GM19099 (cell line): Measurements from ENCODE around the gene CACNA1C.

Experiments used
- POLR2A ChIP-seq: IDR thresholded peaks from 3 replicates; pipeline ENCODE4 v1.6.1; 2011; ENCODE audit warnings: low read depth; ENCODE audit not compliant: insufficient read length; ENCODE audit errors: extremely low read depth

Gene CACNA1C

DNA sequence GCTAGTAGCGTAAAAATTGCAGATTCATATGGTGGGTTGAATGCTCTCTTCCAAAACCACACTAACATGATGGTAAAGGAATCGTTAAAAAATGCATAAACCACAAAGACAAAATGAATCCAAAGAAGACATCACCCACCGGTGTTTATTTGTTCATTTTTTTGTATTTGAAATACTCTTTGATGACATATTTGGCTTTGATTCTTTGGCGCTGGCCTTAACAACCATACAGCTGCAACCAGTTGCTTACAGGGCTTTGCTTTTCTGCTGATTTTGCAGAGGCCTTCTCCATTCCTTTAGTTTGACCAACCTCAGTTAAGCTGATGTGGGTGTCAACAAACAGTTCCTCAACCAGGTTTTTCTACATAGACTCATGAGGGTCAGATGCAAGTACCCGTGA, 103.5 kb downstream of the CACNA1C start:
- TF ChIP-seq POLR2A: no peak

DNA sequence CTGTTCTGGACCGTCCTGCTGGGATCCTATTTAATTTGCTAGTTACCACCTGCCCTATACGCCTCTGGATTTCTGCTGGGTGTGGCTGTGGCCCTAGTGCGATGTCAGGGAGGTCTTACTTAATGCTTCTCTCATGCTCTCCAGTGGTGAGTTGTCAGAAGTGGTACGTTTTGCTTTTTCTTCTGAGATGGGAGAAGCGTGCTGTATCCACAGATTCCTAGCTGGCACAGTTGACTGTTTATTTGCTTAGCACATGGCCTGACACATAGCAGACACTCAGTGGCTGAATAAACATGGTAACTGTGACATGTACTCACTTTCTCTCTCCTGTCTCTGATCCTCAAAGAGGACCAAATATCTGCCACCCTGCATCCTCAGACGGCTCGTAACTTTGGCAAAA, 107.3 kb downstream of the CACNA1C start:
- TF ChIP-seq POLR2A: no peak

DNA sequence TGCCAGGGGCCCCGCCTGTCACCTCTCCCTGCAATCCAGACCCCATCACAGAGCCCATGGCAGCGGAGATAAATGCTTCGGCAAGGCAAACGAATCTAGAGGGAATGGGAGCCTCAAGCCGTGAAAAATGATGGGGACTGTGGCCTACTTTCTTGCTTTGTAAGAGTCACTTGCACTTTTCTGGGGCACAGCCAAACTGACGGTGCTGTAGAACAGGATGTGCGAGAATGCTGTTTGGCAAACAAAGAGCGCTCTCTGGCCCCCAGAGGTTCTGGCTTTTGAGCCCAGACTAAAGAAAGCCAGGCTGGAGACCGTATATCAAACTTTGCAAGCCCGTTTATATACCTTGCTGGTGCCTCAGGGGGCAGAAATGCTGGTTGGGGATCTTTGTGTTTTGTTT, 108.7 kb downstream of the CACNA1C start:
- no peak for TF ChIP-seq POLR2A

DNA sequence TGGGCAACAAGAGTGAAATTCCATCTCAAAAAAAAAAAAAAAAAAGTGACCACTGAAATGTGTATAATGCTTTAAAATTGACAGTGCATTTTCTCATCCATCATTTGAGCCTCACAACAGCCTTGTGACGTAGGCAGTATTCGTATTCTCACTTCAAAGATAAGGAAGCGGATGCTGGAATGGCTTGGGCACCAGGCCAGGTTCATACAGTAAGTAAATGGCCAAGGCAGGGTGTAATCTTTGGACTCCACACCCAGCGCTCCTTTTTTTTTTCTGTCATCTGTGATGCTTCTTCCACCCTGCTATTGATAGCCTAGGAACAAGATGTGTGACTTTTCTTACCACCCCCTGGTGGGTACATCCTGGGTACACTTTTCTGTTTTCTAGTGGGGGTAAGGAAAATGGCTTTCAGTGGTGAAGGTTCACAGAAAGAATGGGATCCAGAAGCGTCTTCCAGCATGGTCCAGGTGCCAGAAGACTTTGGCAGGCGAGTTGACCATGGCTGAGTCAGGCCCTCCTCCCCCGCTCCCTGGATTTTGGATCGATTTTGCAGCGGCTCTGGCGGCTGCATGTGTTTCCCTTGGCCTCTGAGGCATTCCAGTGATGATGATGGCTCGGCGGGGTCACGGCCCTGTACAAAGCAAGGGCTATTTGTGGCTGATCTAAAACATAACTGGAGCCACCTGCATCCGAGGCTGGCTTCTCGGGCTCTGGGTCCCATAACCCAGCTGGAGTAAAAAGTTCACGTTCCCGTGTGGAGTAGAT, 110.6 kb downstream of the CACNA1C start:
- TF ChIP-seq POLR2A: no peak

DNA sequence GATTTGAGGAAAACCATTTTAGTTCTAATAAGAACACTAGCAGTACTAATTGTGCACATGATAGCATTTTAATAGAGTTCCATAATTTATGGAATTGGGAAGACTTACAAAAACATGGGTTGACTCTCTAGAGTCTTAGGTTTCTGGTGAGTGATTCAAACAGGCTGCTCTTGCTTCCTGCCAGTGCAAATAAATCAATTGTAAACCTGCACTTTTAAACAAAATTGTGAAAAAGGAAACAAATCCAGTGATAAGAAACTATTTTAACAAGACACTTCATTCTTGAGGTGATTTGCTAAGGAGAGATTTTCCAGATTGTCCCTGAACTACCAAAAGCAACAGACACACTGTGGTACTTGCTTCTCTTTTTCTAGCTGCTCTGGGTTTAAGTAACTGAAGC, 112.2 kb downstream of the CACNA1C start:
- no peak for TF ChIP-seq POLR2A

DNA sequence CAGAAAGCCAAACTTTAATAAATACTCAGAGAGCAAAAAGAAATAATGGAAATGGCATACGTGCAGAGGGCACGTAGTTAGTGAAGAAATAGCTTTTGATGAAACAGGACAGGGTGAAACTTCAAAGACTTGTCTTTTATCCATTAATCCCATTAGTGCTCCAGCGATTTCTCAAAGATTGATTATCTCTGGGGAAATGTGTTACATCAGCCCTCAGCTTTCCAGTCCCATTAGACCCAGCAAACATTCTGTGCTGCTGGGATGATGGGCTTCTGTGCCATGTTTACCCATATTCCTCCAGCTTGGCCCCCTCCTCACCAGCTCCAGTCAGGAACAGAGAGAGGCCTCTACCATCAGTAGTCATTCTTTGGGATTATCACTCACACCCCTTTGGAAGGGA, 113.1 kb downstream of the CACNA1C start:
- no peak for TF ChIP-seq POLR2A

DNA sequence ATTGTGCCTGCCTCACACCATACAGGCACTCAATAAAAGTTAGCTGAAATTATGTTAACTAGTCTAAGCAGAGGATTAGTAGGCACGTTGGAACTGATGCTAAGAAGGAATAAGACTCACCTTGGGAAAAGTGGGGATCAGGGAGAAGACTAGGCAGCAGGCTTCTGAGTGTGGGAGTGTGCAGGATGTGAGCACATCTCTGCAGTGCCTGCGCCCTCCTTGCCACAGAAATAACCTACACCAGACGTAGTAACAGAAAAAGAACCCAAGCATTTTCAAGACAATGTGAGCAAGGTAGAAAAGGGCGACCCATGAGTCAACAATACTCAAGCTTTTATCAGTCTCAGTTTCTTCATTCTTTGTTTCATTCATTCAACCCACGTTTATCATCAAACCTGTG, 113.9 kb downstream of the CACNA1C start:
- TF ChIP-seq POLR2A: no peak

DNA sequence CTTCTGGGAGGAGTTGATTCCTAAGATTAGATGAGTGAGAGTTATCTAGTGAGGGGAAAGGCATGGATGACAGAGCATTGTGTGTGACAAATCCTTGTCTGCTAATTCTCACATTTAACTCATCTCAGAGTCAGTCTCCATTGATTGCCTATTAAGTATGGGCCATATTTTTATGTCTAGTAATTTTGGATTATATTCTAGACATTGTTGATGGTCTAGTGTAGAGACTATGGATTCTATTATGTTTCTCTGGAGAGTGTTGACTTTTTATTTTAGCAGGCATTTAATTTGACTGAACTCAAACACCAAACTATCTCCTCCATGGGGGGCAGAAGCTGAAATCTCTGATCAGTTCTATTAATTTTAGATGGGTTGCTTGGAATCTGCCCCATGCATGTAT, 114.4 kb downstream of the CACNA1C start:
- no peak for TF ChIP-seq POLR2A

DNA sequence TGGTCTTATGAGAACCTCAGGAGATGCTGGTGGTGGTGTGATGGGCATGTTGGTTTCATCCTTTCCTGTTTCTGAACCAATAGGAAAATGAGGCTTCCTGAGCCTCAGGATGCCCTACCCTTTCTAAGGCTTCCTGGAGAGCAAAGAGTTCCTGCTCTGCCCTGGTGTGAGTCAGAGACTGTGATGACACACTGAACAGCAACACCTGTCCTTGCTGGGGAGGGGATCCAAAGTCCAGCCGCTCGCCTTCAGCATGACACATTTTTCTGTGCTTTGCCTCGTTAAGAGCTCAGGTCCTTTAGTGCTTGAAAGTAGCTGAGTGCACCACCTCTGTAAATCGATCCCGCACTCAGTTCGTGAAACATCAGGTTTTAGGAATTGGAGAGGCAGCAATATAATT, 116.0 kb downstream of the CACNA1C start:
- no peak for TF ChIP-seq POLR2A

DNA sequence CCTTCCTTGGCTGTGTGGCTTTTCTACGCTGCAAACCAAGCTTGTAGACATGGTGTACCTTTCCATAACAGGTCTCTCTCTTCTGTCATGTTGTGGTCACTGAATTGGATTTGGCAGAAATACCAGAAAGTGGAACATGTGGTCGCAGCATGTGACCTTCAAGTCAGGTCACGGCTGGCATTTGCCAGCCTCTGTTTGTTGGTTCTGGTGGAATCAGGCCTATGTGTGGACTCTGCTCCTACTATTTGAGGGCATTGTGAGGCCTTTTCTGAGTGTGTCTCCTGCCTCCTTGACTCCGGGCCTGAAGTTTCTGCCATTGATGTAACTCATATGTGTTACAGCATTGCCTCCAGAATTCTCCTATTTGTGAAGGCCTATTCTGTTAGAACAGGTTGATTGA, 116.7 kb downstream of the CACNA1C start:
- TF ChIP-seq POLR2A: no peak

DNA sequence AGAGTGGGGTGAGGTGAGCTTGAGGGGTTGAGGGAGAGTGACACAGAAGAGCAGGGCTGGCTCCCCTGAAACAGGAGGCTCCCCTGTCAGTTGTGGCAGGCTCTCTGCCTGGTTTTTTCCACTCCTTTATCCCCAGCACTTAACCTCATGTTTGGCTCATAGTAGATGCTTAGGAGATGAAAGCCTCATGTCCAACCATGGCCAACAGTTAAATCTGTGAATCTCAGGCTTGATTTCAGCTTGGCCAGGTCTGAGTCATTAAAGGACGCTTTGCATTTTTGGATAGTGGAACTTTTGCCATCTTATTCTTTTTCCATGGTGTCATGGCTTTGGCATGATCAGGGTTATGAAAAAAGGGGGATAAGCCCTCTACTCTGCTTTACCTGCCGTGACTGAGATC, 117.2 kb downstream of the CACNA1C start:
- TF ChIP-seq POLR2A: no peak

DNA sequence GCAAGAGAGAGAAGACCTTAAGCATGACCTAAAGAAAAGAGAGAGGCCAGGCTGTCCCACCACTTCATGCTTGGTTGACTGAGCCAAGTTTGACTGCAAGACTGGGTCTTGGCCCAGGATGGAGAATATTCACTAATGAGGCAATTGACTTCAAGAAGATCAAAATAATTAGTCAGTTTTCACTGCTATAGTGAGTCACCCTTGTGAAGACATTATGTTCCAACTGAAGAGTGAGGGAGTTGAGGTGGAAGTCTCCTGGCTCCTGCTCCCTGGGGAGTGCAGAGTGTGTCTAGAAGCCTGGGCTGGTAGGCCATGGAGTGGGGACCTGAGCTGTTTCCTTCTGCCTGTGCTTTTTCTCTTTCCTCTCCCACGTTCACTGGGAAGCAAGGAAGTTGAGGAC, 117.6 kb downstream of the CACNA1C start:
- TF ChIP-seq POLR2A: no peak

DNA sequence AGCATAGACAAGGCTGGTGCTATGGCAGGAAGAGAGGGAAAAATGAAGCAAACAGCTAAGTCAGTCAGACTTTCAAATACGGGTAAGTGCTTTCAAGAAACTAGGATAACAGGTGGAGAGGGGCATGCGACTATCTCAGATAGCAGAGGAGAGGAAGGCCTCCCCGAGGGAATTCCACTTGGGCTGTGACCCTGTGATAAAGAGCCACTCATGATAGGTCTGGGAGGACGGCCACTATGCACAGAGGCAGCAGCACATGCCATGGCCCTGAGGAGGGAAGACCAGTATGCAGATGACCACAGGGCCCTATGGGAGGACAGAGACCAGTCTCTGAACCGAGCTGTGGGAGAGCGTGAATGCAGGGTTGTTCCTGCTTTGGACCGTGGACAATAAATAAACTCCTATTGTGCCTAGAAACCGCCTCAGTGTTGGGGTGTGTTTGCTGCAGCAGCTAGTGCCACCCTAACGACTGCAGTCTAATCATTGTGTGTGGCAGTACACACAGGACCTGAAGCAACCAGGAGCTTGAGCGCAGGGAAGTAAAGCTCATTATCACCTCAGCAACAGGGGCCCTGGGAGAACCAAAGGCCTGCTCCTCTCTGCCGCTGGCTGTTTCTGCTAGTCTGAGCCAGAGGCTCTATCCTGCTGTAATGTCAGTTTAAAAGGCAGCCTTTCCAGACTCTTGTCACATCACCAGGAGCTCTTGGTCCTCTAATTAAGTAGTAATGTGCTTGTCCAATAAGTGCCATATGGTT, 119.1 kb downstream of the CACNA1C start:
- TF ChIP-seq POLR2A: no peak

DNA sequence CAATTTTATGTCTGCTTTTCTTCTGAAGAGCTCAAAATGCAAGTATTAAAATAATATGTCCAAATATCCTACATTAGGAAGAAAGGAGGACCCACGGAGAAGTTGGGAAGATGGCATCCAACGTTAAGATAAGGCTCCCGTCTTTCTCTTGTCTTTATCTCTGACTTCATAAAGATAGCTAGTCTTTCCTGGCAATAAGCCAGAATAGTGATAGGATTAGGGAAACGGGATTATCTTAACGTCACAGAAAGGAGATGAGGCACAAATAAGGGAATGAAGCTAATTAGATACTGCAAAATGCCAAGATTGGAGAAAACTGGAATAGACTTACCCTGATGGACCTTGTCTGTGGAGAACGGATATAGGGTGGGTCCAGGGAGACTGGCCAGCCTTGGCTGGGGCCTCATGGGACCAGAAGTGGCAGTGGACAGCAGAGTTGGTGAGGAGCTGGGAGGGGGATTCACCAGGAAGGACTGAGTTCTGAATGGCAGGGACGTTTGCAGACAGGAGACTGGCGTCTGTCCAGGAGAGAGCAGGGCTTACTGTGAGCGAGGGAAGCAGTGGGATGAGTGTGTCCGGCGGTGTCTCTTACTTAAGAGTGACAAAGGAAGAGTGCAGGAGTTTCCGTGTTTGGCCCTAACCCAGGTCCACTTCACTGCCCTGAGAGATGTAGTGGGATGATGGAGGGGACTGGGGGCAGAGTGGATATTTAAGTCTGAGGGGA, 119.9 kb downstream of the CACNA1C start:
- no peak for TF ChIP-seq POLR2A

DNA sequence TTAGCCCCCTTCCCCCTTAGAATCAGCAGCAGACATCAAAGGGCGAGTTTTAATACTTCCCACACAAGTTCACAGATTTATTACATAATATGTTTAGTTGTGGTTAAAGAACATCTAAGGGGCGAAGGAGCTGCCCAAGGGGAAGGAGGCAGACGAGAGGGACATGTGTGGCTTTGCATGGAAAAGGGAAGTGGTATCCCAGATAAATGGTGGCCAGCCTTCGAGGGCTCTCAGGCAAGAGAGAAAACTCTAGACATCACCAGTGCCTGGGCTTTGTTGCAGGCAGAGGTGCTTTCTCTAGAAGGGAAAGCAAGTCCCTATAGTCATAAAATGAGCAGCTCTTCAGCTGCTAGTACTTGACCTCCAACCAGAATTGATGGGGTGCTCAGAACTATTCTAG, 121.2 kb downstream of the CACNA1C start:
- no peak for TF ChIP-seq POLR2A

DNA sequence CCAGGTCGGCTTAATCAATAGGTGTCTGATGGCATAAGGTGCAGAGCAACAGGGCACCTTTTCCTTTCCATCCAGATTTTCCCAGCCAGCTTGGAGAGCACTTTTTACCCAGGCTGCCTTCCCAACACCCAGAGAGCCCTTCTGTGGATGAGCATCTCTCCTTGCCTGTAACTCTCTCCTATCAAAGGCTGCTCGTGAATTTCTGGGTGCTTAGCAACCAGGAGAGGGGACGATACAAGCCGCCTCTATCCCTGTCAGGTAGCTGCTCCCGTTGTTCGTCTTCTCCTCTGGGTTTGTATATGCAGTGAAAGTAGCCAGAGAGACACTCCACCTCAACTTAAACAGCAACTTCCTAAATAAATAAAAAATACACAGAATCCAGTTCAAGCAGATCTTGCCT, 124.2 kb downstream of the CACNA1C start:
- TF ChIP-seq POLR2A: no peak
